Endothelial cell of umbilical vein (primary cell): Measurements from ENCODE around the gene ACE. TPM values are rescaled to one million over a fixed set of nuclear protein-coding genes. Genes with fewer than 3 reads are reported as not detected.
"Not testable (repeated sequence)": the region's sequence is repeated elsewhere in the genome, so short reads cannot be mapped to it uniquely, and the experiment has no call there.

Experiments used
- BruUV-seq: library from RNA; stranded (reverse); fragments of 400-500 nt; replicated peaks from 2 replicates; lab custom pipeline; 2021; lab: Mats Ljungman, UMichigan
- CTCF ChIA-PET: fragments of 300-600, 350-600 bp; sonication (Branson Sonifier 250); formaldehyde crosslinking; loops from one replicate; lab custom pipeline; 2021; ENCODE audit warnings: antibody characterized with exemption, inconsistent platforms; lab: Charles Lee
- POLR2A ChIA-PET: fragments of 300-600, 350-600 bp; sonication (Branson Sonifier 250); formaldehyde crosslinking; loops from one replicate; lab custom pipeline; 2021; ENCODE audit warnings: antibody characterized with exemption, inconsistent platforms; lab: Charles Lee
- DNase-seq: peaks from one replicate; pipeline ENCODE4 v3.0.0-alpha.2; 2011; ENCODE audit warnings: low read depth, low spot score
- FAIRE-seq: peaks from 2 replicates; lab custom pipeline; 2011; peaks lifted over from hg19 to GRCh38; lab: Jason Lieb, UNC
- H2AFZ ChIP-seq: 2 replicates; pipeline ENCODE4 v1.6.0; 2012; ENCODE audit warnings: low read depth, low read length, control low read depth, inconsistent platforms
- H3K27ac ChIP-seq: 2 replicates; pipeline ENCODE4 v1.5.1; 2011; ENCODE audit warnings: low read depth, mild to moderate bottlenecking, control low read depth, low read length, moderate library complexity; ENCODE audit not compliant: insufficient read depth
- H3K27me3 ChIP-seq, 2 experiments: 2 replicates each; pipeline versions ENCODE4 v1.6.0 to v1.6.1; 2011; ENCODE audit warnings: low read length in 2 of 2, mixed read lengths in 1 of 2; ENCODE audit not compliant: control insufficient read depth in 2 of 2, insufficient read depth in 2 of 2
- H3K36me3 ChIP-seq, 2 experiments: 2 replicates in 1 of 2; 3 replicates in 1 of 2; pipeline ENCODE4 v1.5.1; 2011; ENCODE audit warnings: low read length in 2 of 2, mild to moderate bottlenecking in 1 of 2, moderate library complexity in 1 of 2; ENCODE audit not compliant: control insufficient read depth in 2 of 2, insufficient read depth in 2 of 2; ENCODE audit errors: extremely low read depth in 1 of 2
- H3K4me1 ChIP-seq: 3 replicates; pipeline ENCODE4 v1.5.1; 2011; ENCODE audit warnings: mild to moderate bottlenecking, low read length; ENCODE audit not compliant: control insufficient read depth, insufficient read depth; ENCODE audit errors: extremely low read depth
- H3K4me2 ChIP-seq: 2 replicates; pipeline ENCODE4 v1.6.1; 2011; ENCODE audit warnings: low read length, control low read depth, mixed read lengths; ENCODE audit not compliant: insufficient read depth
- H3K4me3 ChIP-seq, 3 experiments: fragments of 200-600 bp in 1 of 3; sonication (generic), shearing (Covaris generic) in 1 of 3; replicated peaks in 1 of 3; 2 replicates each; pipeline ENCODE4 v1.5.1; 2011 to 2016; ENCODE audit warnings: control low read depth in 3 of 3, low read length in 3 of 3, mild to moderate bottlenecking in 2 of 3, inconsistent platforms in 1 of 3, low read depth in 1 of 3, moderate library complexity in 1 of 3; ENCODE audit not compliant: insufficient read depth in 1 of 3
- H3K79me2 ChIP-seq: 2 replicates; pipeline ENCODE4 v1.6.0; 2012; ENCODE audit warnings: low read length, inconsistent platforms; ENCODE audit not compliant: control insufficient read depth, insufficient read depth
- H3K9ac ChIP-seq: replicated peaks from 2 replicates; pipeline ENCODE3; 2011; ENCODE audit warnings: low read length, control low read depth; ENCODE audit not compliant: insufficient read depth; ENCODE audit errors: extremely low read depth
- H3K9me1 ChIP-seq: replicated peaks from 3 replicates; pipeline ENCODE4 v1.6.0; 2011; ENCODE audit warnings: mild to moderate bottlenecking, low read length; ENCODE audit not compliant: control insufficient read depth, insufficient read depth; ENCODE audit errors: extremely low read depth
- H3K9me3 ChIP-seq: replicated peaks from 2 replicates; pipeline ENCODE4 v1.5.1; 2012; ENCODE audit warnings: low read length, inconsistent platforms; ENCODE audit not compliant: control insufficient read depth, insufficient read depth
- H4K20me1 ChIP-seq: replicated peaks from 2 replicates; pipeline ENCODE3; 2011; ENCODE audit warnings: mild to moderate bottlenecking, low read length; ENCODE audit not compliant: control insufficient read depth, insufficient read depth; ENCODE audit errors: extremely low read depth
- POLR2AphosphoS5 ChIP-seq: IDR thresholded peaks from 2 replicates; pipeline ENCODE4 v1.6.1; 2012; ENCODE audit warnings: low read depth, mild to moderate bottlenecking, control low read depth, low read length, moderate library complexity; ENCODE audit not compliant: insufficient read depth
- dilution Hi-C: fragments of 300-500 bp; cut with MboI; formaldehyde crosslinking; loops from one replicate; pipeline ENCODE4 v1.15.0; 2019; ENCODE audit warnings: low sequenced_read_pairs; ENCODE audit not compliant: extremely low pct_ligation_motif_present
- intact Hi-C: fragments of 100-400 bp; cut with micrococcal nuclease; formaldehyde crosslinking; loops from one replicate; pipeline ENCODE4 v1.10.0; 2022
- polyA plus RNA-seq, 4 experiments: library from polyadenylated mRNA; depleted of rRNA in 3 of 4; stranded (reverse) in 3 of 4; unstranded in 1 of 4; fragments of >200 nt; gene quantifications; 2 replicates each; pipeline versions ENCODE4 v1.2.1 to v1.2.3, GENCODE V29; 2011 to 2012; ENCODE audit warnings: missing spikeins in 1 of 4
- total RNA-seq: library from RNA; stranded (reverse); gene quantifications from 2 replicates; pipeline ENCODE4 v1.2.3, GENCODE V29; 2021

ACE gene
- total and polyA plus RNA-seq, 2 donors (not counting 3 experiments of a cell fraction or from before 2014, with no cell fraction given): 63.4 to 207 TPM

GRCh38 chr17:63452962-63453551, 23.8 kb upstream of the ACE start:
- Histone ChIP-seq H3K79me2 (no peaks in the 10 kb centered on the region), H4K20me1 (no peaks in the 10 kb centered on the region), H2AFZ (no peak overlapping the region), H3K9ac (no peak overlapping the region), H3K9me1 (no peaks in the 10 kb centered on the region), H3K9me3 (no peaks in the 10 kb centered on the region), H3K4me3 (no peak overlapping the region), H3K36me3 (no peaks in the 10 kb centered on the region), H3K27ac (no peak overlapping the region), H3K4me2 (no peak overlapping the region), H3K4me1 (peaks cover 33% of the 10 kb centered on the region), H3K27me3 (no peaks in the 10 kb centered on the region)
- TF ChIP-seq POLR2AphosphoS5: no peak
- FAIRE-seq: no peak
- BruUV-seq: no TSS peak
- CTCF ChIA-PET: interaction anchor here (1.0 to 4.9 kb wide), 4 partner anchors 8 to 84 kb away, joined by 3 to 25 read pairs (median 4); partner anchors contain the start of gene ACE
- DNase-seq: no peak
- dilution Hi-C loops: no loop called here
- intact Hi-C loops: no loop called here
- POLR2A ChIA-PET: no interaction called here

- BruUV-seq, H2AFZ ChIP-seq, H3K9me3 ChIP-seq, H3K79me2 ChIP-seq, H3K4me3 ChIP-seq, H3K9ac ChIP-seq, H3K36me3 ChIP-seq, DNase-seq, H3K4me2 ChIP-seq, FAIRE-seq, H3K27ac ChIP-seq, H3K27me3 ChIP-seq, intact Hi-C loops, dilution Hi-C loops, H3K9me1 ChIP-seq, H4K20me1 ChIP-seq, POLR2A ChIA-PET: not testable (repeated sequence)
- peaks cover 27% of the 10 kb centered on the region for H3K4me1 ChIP-seq
- CTCF ChIA-PET: interaction anchor here (1.1 to 4.9 kb wide), 4 partner anchors 9 to 36 kb away, joined by 3 to 25 read pairs (median 4); partner anchors contain the start of gene ACE
These were observed 22.5 kb upstream of the ACE start for GRCh38 chr17:63454357-63454756.
